SK-N-MC (cell line): ENCODE data around the gene RNU1-4.
"Not testable (repeated sequence)": the region's sequence is repeated elsewhere in the genome, so short reads cannot be mapped to it uniquely, and the experiment has no call there.

ENCODE experiments used
- EZH2 ChIP-seq: fragments of 200-600 bp; sonication (generic); IDR thresholded peaks from one replicate; pipeline ENCODE4 v1.6.1; 2017; ENCODE audit warnings: antibody characterized with exemption
- FOXP2 ChIP-seq: optimal IDR thresholded peaks from 2 replicates; pipeline ENCODE3; 2011; ENCODE audit warnings: mild to moderate bottlenecking, moderate library complexity; ENCODE audit not compliant: insufficient read depth; ENCODE audit errors: extremely low read length, control extremely low read depth
- POLR2AphosphoS5 ChIP-seq: IDR thresholded peaks from 2 replicates; pipeline ENCODE4 v1.6.1; 2012; ENCODE audit warnings: mild to moderate bottlenecking, low read depth, low read length, borderline replicate concordance

GRCh38 chr1:16693449-16694307 is 46.6 kb upstream of the RNU1-4 start:
- TF ChIP-seq EZH2, FOXP2, POLR2AphosphoS5: not testable (repeated sequence)
